IMR-90 (cell line): ENCODE data around the gene CEP85.

Source experiments
- BHLHE40 ChIP-seq: fragments of 150-350 bp; IDR thresholded peaks from 2 replicates; pipeline ENCODE4 v1.6.1; 2016; ENCODE audit warnings: mild to moderate bottlenecking, low read depth, low read length
- CEBPB ChIP-seq: IDR thresholded peaks from 2 replicates; pipeline ENCODE4 v1.6.1; 2012; ENCODE audit warnings: low read depth, low read length, improper control_type of control experiment
- CHD1 ChIP-seq: IDR thresholded peaks from 2 replicates; pipeline ENCODE4 v1.6.1; 2012; ENCODE audit warnings: low read depth, low read length, improper control_type of control experiment
- CTCF ChIP-seq: conservative IDR thresholded peaks from 2 replicates; pipeline ENCODE4 v1.5.1; 2012; ENCODE audit warnings: mild to moderate bottlenecking, low read depth, low read length, improper control_type of control experiment
- ELK1 ChIP-seq: fragments of 150-350 bp; IDR thresholded peaks from 2 replicates; pipeline ENCODE4 v1.6.1; 2016; ENCODE audit warnings: low read depth, mild to moderate bottlenecking, low read length, moderate library complexity, borderline replicate concordance
- FOS ChIP-seq: fragments of 150-350 bp; IDR thresholded peaks from 2 replicates; pipeline ENCODE4 v1.6.1; 2016; ENCODE audit warnings: low read depth, low read length
- MXI1 ChIP-seq: IDR thresholded peaks from 2 replicates; pipeline ENCODE4 v1.6.1; 2012; ENCODE audit warnings: low read depth, mild to moderate bottlenecking, low read length, moderate library complexity, borderline replicate concordance
- POLR2A ChIP-seq: IDR thresholded peaks from 2 replicates; pipeline ENCODE4 v1.6.1; 2012; ENCODE audit warnings: mild to moderate bottlenecking, low read depth, low read length
- RAD21 ChIP-seq: IDR thresholded peaks from 2 replicates; pipeline ENCODE4 v1.6.1; 2012; ENCODE audit warnings: low read length, improper control_type of control experiment
- RCOR1 ChIP-seq: IDR thresholded peaks from 2 replicates; pipeline ENCODE4 v1.6.1; 2012; ENCODE audit warnings: mild to moderate bottlenecking, low read length, improper control_type of control experiment; ENCODE audit not compliant: insufficient replicate concordance
- SMC3 ChIP-seq: fragments of 150-350 bp; IDR thresholded peaks from 2 replicates; pipeline ENCODE4 v1.6.1; 2016; ENCODE audit warnings: low read depth, mild to moderate bottlenecking, antibody characterized with exemption, low read length, moderate library complexity
- USF2 ChIP-seq: fragments of 150-350 bp; IDR thresholded peaks from 2 replicates; pipeline ENCODE4 v1.6.1; 2017; ENCODE audit warnings: mild to moderate bottlenecking, antibody characterized with exemption, low read length, low read depth

- no peak for TF ChIP-seq POLR2A
- TF ChIP-seq CTCF = no peak
- no peak for TF ChIP-seq USF2
- TF ChIP-seq RCOR1 = no peak
- no peak for TF ChIP-seq FOS
- TF ChIP-seq ELK1 = no peak
- TF ChIP-seq CHD1 = no peak
- TF ChIP-seq CEBPB = no peak
- TF ChIP-seq SMC3 = no peak
- TF ChIP-seq BHLHE40 = no peak
- TF ChIP-seq MXI1 = no peak
- TF ChIP-seq RAD21 = no peak
Observed at GRCh38 chr1:26257222-26257621, 23.2 kb downstream of the CEP85 start.
